KMS-11 (cell line): ENCODE data around the gene BCAS2.

Experiments
- H2AFZ ChIP-seq: fragments of 200-600 bp; sonication (generic); 2 replicates; pipeline ENCODE4 v1.6.1; 2016; ENCODE audit warnings: antibody characterized with exemption, mixed run types, low read depth
- H3K27ac ChIP-seq: fragments of 200-600 bp; sonication (generic); 2 replicates; pipeline ENCODE4 v1.6.1; 2016; ENCODE audit warnings: mild to moderate bottlenecking, mixed run types
- H3K27me3 ChIP-seq: fragments of 200-600 bp; sonication (generic); 2 replicates; pipeline ENCODE4 v1.6.1; 2017; ENCODE audit warnings: mild to moderate bottlenecking, low read depth, mixed run types, moderate library complexity; ENCODE audit not compliant: insufficient read depth
- H3K36me3 ChIP-seq: fragments of 200-600 bp; sonication (generic); 2 replicates; pipeline ENCODE4 v1.6.1; 2017; ENCODE audit warnings: mild to moderate bottlenecking, mixed run types; ENCODE audit not compliant: insufficient read depth
- H3K4me1 ChIP-seq: fragments of 200-600 bp; sonication (generic); 2 replicates; pipeline ENCODE4 v1.6.1; 2016; ENCODE audit warnings: mild to moderate bottlenecking, low read depth, mixed run types; ENCODE audit not compliant: poor library complexity, severe bottlenecking
- H3K4me2 ChIP-seq: fragments of 200-600 bp; sonication (generic); 2 replicates; pipeline ENCODE4 v1.7.0; 2016; ENCODE audit warnings: mild to moderate bottlenecking, mixed run types
- H3K4me3 ChIP-seq: fragments of 200-600 bp; sonication (generic); IDR thresholded peaks from 2 replicates; pipeline ENCODE4 v1.6.1; 2017; ENCODE audit warnings: low read depth, low read length, mixed read lengths; ENCODE audit not compliant: insufficient read depth
- H3K79me2 ChIP-seq: fragments of 200-600 bp; sonication (generic); 2 replicates; pipeline ENCODE4 v1.6.1; 2016; ENCODE audit warnings: low read depth, mixed run types; ENCODE audit not compliant: insufficient read depth
- H3K9ac ChIP-seq: fragments of 200-600 bp; sonication (generic); 2 replicates; pipeline ENCODE4 v1.6.1; 2016; ENCODE audit warnings: mild to moderate bottlenecking, mixed run types
- H4K20me1 ChIP-seq: fragments of 200-600 bp; sonication (generic); 2 replicates; pipeline ENCODE4 v1.6.1; 2016; ENCODE audit warnings: mild to moderate bottlenecking, mixed run types; ENCODE audit not compliant: insufficient read depth
- CTCF ChIP-seq: fragments of 200-600 bp; sonication (generic); conservative IDR thresholded peaks from 2 replicates; pipeline ENCODE4 v1.6.1; 2017; ENCODE audit warnings: low read depth, mild to moderate bottlenecking, antibody characterized with exemption, low read length, moderate library complexity, mixed read lengths

Gene BCAS2

GRCh38 chr1:114521396-114522263 lies 59.8 kb downstream of the BCAS2 start:
- Histone ChIP-seq H3K4me1 (no peaks in the 10 kb centered on the region), H3K4me3 (no peak overlapping the region), H3K27ac (no peak overlapping the region), H2AFZ (no peak overlapping the region), H3K27me3 (no peaks in the 10 kb centered on the region), H3K79me2 (no peaks in the 10 kb centered on the region), H4K20me1 (no peaks in the 10 kb centered on the region), H3K4me2 (no peak overlapping the region), H3K9ac (no peak overlapping the region), H3K36me3 (no peaks in the 10 kb centered on the region)
- TF ChIP-seq CTCF = no peak
